Ectodermal cell (in vitro differentiated cells): ENCODE data around the gene POLR1E.
A peak's percentile ranks its signal among the peaks of the same experiment; 100 is the strongest.
"Not testable (repeated sequence)": the region's sequence is repeated elsewhere in the genome, so short reads cannot be mapped to it uniquely, and the experiment has no call there.

Source experiments
- H3K27ac ChIP-seq: 2 replicates; pipeline ENCODE4 v1.7.0; 2013; ENCODE audit warnings: mild to moderate bottlenecking, low read depth, low read length; ENCODE audit not compliant: insufficient read depth, poor library complexity, severe bottlenecking
- H3K27me3 ChIP-seq: 2 replicates; pipeline ENCODE4 v1.7.0; 2013; ENCODE audit warnings: mild to moderate bottlenecking, low read length; ENCODE audit not compliant: insufficient read depth, control insufficient read depth, poor library complexity, severe bottlenecking
- H3K36me3 ChIP-seq: one replicate; pipeline ENCODE4 v1.7.0; 2013; ENCODE audit warnings: low read length; ENCODE audit not compliant: control insufficient read depth, insufficient read depth
- H3K4me1 ChIP-seq: one replicate; pipeline ENCODE4 v1.7.0; 2013; ENCODE audit warnings: low read length; ENCODE audit not compliant: control insufficient read depth, insufficient read depth
- H3K4me3 ChIP-seq: 2 replicates; pipeline ENCODE4 v1.7.0; 2013; ENCODE audit warnings: low read depth, low read length, control low read depth; ENCODE audit not compliant: insufficient read depth
- H3K9me3 ChIP-seq: 2 replicates; pipeline ENCODE4 v1.7.0; 2013; ENCODE audit warnings: mild to moderate bottlenecking, low read length, moderate library complexity; ENCODE audit not compliant: control insufficient read depth
- WGBS, 2 experiments: methylation state at CpG; one replicate each; pipeline ENCODE4 v1.1.7; 2013; ENCODE audit warnings: missing lambda C conversion rate in 2 of 2; 5-methylcytosine and 5-hydroxymethylcytosine counted together

Gene POLR1E

DNA sequence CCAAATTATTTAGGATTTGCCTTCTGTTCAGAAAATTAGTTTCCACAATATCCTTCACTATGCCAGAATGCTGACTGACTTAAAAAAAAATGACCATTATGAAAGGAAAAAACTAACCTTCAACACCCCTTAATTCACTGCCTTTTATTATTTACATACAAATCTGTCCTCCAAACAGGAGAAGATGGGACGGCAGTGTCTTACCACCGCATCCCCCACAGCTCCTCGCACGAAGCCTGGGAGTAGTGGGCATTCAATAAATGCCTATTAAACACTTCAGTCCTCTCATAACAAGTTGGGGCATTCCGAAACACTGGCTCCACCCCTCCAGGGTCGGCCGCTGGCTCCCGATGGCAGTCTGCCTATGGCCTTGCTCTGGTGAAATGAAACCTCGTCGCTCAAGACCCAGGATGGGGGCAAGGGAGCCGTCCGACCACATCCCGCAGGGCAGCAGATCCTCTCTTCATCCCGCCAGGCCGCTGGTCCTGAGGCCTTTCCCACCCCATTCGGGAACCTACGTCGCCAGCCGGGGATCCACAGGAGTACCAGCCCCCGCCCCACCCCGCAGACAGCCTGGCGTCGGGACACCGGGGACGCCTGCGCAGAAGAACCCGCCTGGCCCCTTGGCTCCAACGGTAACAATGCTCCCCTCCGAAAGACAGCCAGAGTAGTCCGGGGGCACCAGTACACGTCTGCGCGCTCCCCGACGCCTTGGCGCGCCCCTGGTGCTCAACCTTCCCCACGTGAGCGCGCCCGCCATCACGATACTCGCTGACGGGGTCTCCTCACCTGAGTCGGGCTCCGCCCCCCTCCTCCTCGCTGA is 21.1 kb upstream of the POLR1E start:
- WGBS, 2 experiments, result 0% methylated on average over 47 of the region's 47 CpGs
- H3K27ac ChIP-seq, result peak overlapping the region; percentile 88

DNA sequence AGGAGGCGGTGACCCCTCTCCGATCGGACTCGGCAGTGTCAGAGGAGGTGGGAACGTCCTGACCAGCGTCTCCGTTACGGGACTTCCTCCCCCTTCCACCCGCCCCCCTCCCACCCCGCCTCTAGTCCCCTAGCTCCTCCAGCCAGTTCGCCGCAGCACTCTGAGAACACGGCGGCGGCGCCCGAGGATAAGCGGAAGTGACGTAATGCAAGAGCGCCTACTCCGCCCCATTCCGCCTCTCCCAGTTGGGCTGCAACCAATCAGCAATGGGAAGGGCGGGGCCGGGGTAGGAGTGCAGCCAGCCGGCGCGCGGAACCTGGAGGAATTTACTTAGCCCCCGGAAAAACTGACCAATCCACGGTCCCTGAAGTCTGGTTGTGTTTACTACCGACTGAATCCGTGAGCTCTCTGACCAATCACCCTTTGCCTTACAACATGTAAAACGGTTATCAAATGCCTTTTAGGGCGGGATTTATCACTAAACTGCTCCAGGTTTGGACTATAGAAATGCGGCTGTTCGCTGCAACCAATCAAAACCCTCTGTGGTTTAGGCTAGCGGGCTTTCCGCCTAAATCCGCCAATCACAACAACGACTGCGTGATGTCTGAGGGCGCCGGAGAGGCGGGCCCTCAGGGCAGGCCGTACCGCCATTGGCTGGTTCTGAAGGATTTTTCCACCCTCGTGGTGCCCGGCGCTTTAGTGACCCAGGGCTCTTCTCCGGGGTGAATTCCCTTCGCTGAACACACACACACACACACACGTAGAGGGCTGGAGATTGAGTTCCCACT is 20.3 kb upstream of the POLR1E start, which contains the start of gene ZBTB5:
Gene ZBTB5 (minus strand): TSS at position 202 of the 788 bp plus-strand sequence. CDS start 22,899 bp downstream, outside the sequence.
- Histone ChIP-seq H3K36me3 (no peaks in the 10 kb centered on the region), H3K4me1 (peaks cover 7% of the 10 kb centered on the region), H3K27me3 (no peaks in the 10 kb centered on the region), H3K9me3 (no peaks in the 10 kb centered on the region), H3K4me3 (peak within 1 kb of the TSS; percentile 67), H3K27ac (peak within 1 kb of the TSS; percentile 98)
- WGBS, 2 experiments, result 0% methylated on average over 50 to 51 of the region's 52 CpGs

More for the DNA sequence above, 21.1 kb upstream of the POLR1E start:
- Histone ChIP-seq H3K36me3 (no peaks in the 10 kb centered on the region), H3K27me3 (no peaks in the 10 kb centered on the region), H3K4me1 (peaks cover 7% of the 10 kb centered on the region), H3K9me3 (no peaks in the 10 kb centered on the region), H3K4me3 (peak overlapping the region; percentile 67)

DNA sequence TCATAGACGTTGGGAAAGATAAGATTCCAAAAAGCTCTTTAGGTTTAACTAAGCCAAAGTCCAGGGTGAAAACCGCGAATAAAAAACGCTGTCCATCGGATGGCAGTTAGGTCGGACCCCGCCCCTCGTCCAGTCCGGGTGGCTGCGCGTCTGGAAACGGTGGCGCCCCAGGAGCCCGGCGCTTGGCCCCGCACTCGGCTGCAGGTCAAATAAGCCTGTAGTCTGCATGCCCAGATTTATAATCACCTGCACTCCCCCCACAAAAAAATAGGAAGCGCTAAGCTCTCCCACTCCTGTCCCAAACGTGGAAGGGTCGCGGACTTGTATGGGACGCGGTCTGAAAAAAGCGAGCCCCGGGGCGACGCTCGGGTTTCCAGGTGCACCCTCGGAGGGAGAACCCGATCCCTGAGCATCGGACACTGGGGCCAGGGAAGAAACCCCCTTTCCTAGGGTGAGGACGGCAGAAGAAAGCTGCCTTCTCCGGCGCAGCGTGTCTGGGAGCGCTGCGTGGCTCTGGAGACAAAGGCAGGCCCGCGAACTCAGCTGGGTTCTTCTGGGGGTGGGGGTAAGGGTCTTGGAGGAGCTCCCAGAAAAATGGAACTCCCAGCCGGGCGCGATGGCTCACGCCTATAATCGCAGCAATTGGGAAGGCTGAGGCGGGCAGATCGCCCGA is 19.6 kb upstream of the POLR1E start:
- peak overlapping the region; percentile 32 for H3K4me3 ChIP-seq
- H3K4me1 ChIP-seq, result peaks cover 7% of the 10 kb centered on the region
- H3K9me3 ChIP-seq, result no peaks in the 10 kb centered on the region
- H3K27me3 ChIP-seq, result no peaks in the 10 kb centered on the region
- H3K36me3 ChIP-seq, result no peaks in the 10 kb centered on the region
- 0% methylated on average over 47 of the region's 47 CpGs for WGBS, 2 experiments
- H3K27ac ChIP-seq, result peak overlapping the region; percentile 98

DNA sequence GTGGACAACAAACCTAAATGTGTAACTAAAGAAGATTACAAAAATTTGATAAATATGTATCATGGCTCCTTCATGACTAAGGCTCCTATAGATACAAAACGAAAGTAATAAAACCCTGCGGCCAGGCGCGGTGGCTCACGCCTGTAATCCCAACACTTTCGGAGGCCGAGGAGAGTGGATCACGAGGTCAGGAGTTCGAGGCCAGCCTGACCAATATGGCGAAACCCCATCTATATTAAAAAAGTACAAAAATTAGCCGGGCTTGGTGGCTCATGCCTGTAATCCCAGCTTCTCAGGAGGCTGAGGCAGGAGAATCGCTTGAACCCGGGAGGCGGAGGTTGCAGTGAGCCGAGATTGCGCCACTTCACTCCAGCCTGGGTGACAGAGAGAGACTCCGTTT is 18.2 kb upstream of the POLR1E start:
- H3K4me1 ChIP-seq, result peaks cover 12% of the 10 kb centered on the region
- not testable (repeated sequence) for H3K27me3 ChIP-seq, H3K4me3 ChIP-seq, H3K27ac ChIP-seq, H3K9me3 ChIP-seq, H3K36me3 ChIP-seq
- WGBS, 2 experiments, result 93% methylated on average over 16 to 17 of the region's 17 CpGs

DNA sequence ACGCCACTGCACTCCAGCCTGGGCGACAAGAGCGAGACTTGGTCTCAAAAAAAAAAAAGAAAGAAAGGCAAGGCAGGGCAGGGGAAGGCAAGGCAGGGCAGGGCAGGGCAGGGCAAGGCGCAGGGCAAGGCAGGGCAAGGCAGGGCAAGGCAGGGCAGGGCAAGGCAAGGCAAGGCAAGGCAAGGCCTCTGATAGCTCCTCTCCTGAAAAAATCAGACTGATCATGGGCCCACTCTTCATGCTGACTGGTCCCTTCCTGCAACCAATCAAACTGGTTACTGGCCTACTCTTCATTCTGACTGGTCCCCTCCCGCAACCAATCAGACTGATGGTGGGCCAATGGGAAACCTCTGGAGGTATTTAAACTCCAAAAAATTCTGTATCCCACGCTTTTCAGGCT is 17.1 kb upstream of the POLR1E start:
- WGBS, 2 experiments, result 94 to 95% methylated on average over 6 of the region's 6 CpGs
- no peaks in the 10 kb centered on the region for H3K36me3 ChIP-seq
- peaks cover 11% of the 10 kb centered on the region for H3K4me1 ChIP-seq

DNA sequence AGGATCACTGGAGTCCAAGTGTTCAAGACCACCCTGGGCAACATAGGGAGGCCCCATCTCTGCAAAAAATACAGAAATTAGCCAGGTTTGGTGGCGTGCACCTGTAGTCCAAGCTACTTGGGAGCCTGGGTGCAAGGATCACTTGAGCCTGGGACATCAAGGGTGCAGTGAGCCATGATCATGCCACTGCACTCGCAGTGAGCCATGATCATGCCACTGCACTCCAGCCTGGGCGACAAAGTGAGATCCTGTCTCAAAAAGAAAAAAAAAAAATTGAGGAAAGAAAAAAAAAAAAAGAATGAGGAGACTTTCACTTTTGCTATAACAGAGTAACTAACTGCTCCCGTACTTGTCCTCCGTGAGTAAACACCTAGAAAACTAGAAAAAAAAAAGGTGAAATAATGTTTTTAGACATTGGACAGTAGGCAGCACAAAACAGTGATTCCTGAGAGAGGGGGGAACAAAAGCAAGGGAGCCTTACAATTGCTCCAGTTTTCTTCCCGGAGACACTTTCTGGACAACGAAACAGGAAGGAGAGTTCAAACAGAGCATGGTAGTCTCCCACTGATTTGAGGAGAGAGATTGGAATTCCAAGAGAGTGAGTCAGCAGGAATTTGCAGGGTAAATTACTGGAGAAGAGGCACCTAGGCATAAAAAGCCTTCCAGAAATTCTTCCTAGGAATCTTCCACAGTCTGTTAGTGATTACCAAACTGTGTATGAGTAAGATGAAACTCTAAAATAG is 13.6 kb upstream of the POLR1E start:
- H3K4me3 ChIP-seq, result no peak overlapping the region
- H3K9me3 ChIP-seq, result no peaks in the 10 kb centered on the region
- peak overlapping the region; percentile 85 for H3K27ac ChIP-seq
- H3K4me1 ChIP-seq, result peaks cover 6% of the 10 kb centered on the region
- no peaks in the 10 kb centered on the region for H3K27me3 ChIP-seq
- WGBS, 2 experiments, result 42 to 50% methylated on average over 7 of the region's 7 CpGs
- no peaks in the 10 kb centered on the region for H3K36me3 ChIP-seq

More for the DNA sequence above, 17.1 kb upstream of the POLR1E start:
- Histone ChIP-seq H3K4me3 (no peak overlapping the region), H3K27ac (no peak overlapping the region), H3K27me3 (no peaks in the 10 kb centered on the region), H3K9me3 (no peaks in the 10 kb centered on the region)

DNA sequence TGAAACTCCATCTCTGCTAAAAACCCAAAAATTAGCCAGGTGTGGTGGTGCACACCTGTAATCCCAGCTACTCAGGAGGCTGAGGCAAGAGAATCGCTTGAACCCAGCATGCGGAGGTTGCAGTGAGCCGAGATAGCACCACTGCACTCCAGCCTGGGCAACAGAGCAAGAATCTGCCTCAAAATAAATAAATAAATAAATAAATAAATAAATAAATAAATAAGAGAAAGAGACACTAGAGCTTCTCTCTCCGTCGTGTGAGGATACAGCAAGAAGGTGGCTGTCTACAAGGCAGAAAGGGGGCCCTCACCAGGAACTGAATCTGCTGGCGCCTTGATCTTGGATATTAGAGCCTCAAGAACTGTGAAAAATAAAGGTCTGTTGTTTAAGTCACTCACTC is 11.8 kb upstream of the POLR1E start:
- not testable (repeated sequence) for H3K27me3 ChIP-seq, H3K4me3 ChIP-seq
- WGBS, 2 experiments, result 62 to 64% methylated on average over 6 of the region's 6 CpGs

DNA sequence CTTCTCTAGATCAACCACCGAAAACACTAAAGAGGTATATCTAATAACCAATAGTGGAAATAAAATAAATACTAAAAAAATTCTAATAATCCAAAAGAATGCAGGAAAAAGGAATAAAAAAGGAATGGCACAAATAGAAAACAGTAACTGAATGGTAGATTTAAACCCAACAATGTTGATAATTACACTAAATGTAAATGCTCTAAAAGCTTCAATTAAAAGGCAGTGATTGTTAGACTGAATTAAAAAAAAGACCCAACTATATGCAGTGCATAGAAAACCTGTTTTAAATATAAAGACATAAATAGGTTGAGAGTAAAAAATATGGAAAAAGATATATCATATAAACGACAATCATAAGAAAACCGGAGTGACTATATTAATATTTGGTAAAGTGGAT is 11.3 kb upstream of the POLR1E start:
- Histone ChIP-seq H3K36me3 (no peaks in the 10 kb centered on the region), H3K9me3 (no peaks in the 10 kb centered on the region), H3K4me1 (peaks cover 6% of the 10 kb centered on the region), H3K27me3 (no peaks in the 10 kb centered on the region), H3K27ac (no peak overlapping the region), H3K4me3 (no peak overlapping the region)
- WGBS, 2 experiments, result 80 to 94% methylated on average over 1 to 2 of the region's 3 CpGs

More for the DNA sequence above, 11.8 kb upstream of the POLR1E start:
- not testable (repeated sequence) for H3K9me3 ChIP-seq, H3K36me3 ChIP-seq, H3K4me1 ChIP-seq, H3K27ac ChIP-seq

DNA sequence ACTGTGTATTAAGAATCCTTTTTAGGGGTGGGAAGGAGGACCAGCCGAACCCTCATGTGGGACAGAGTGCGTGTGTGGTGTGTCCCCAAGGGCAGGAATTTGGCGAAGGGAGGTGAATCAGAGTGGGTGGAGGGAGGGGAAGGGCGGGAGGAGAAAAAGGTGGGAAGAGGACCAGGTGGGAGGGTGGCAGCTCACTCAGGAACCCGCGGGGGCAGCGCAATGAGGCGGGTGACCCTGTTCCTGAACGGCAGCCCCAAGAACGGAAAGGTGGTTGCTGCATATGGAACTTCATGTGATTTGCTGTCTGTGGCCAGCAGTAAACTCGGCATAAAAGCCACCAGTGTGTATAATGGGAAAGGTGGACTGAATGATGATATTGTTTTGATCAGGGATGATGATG is 8.8 kb upstream of the POLR1E start:
- no peaks in the 10 kb centered on the region for H3K36me3 ChIP-seq
- no peaks in the 10 kb centered on the region for H3K27me3 ChIP-seq
- 89 to 91% methylated on average over 11 of the region's 11 CpGs for WGBS, 2 experiments
- H3K4me3 ChIP-seq, result no peak overlapping the region
- H3K9me3 ChIP-seq, result no peaks in the 10 kb centered on the region
- no peak overlapping the region for H3K27ac ChIP-seq
- peaks cover 2% of the 10 kb centered on the region for H3K4me1 ChIP-seq
